ENCODE results near the gene OR52M1. TPM values are rescaled to one million over a fixed set of nuclear protein-coding genes. Genes with fewer than 3 reads are reported as not detected.
A peak's percentile ranks its signal among the peaks of the same experiment; 100 is the strongest.
"Not testable (repeated sequence)": the region's sequence is repeated elsewhere in the genome, so short reads cannot be mapped to it uniquely, and the experiment has no call there.

OR52M1 gene
- total RNA-seq, 1 donor from 2014 or later, result not detected

DNA sequence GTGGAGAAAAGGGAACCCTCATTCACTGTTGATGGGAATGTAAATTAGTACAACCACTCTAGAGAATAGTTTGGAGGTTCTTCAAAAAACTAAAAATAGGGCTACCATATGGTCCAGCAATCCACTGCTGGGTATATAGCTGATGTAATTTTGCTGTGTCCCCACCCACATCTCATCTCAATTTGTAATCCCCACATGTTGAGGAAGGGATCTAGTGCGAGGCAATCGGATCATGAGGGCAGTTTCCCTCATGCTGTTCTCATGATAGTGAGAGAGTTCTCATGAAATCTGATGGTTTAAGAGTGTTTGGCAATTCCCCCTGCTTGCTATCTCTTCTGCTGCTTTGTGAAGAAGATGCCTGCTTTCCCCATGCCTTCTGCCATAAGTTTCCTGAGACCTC is 17.1 kb upstream of the OR52M1 start:
- CTCF ChIA-PET, result no interaction called here
- Mint-ChIP-seq H3K27ac (no peak overlapping the region), H3K9me3 (no peaks in the 10 kb centered on the region), H3K4me3 (no peak overlapping the region), H3K36me3 (ENCODE audit: low read depth) (no peaks in the 10 kb centered on the region), H3K27me3 (peaks cover 12% of the 10 kb centered on the region), H3K4me1 (no peaks in the 10 kb centered on the region)
- TF ChIP-seq, protein P1, sequence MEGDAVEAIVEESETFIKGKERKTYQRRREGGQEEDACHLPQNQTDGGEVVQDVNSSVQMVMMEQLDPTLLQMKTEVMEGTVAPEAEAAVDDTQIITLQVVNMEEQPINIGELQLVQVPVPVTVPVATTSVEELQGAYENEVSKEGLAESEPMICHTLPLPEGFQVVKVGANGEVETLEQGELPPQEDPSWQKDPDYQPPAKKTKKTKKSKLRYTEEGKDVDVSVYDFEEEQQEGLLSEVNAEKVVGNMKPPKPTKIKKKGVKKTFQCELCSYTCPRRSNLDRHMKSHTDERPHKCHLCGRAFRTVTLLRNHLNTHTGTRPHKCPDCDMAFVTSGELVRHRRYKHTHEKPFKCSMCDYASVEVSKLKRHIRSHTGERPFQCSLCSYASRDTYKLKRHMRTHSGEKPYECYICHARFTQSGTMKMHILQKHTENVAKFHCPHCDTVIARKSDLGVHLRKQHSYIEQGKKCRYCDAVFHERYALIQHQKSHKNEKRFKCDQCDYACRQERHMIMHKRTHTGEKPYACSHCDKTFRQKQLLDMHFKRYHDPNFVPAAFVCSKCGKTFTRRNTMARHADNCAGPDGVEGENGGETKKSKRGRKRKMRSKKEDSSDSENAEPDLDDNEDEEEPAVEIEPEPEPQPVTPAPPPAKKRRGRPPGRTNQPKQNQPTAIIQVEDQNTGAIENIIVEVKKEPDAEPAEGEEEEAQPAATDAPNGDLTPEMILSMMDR (IDR thresholded peaks at IDR 0.05), result no peak
- intact Hi-C loops (cut with micrococcal nuclease), result no loop called here
- no peak for DNase-seq
- POLR2A ChIA-PET, result no interaction called here
- no peak for ATAC-seq (ENCODE audit: low read depth)

DNA sequence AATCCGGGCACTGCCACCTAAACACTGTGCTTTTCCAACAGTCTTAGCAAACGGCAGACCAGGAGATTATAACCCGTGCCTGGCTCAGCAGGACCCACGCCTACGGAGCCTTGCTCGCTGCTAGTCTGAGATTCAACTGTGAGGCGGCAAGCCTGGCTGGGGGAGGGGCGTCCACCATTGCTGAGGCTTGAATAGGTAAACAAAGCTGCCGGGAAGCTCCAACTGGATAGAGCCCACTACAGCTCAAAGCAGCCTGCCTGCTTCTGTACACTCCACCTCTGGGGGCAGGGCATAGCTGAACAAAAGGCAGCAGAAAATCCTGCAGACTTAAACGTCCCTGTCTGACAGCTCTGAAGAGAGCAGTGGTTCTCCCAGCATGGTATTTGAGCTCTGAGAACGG is 13.3 kb upstream of the OR52M1 start:
- DNase-seq; H3K27me3 Mint-ChIP-seq; H3K36me3 Mint-ChIP-seq (ENCODE audit: low read depth); H3K9me3 Mint-ChIP-seq; H3K4me3 Mint-ChIP-seq; POLR2A ChIA-PET; H3K4me1 Mint-ChIP-seq; intact Hi-C loops (cut with micrococcal nuclease); ATAC-seq (ENCODE audit: low read depth); CTCF ChIA-PET; H3K27ac Mint-ChIP-seq: not testable (repeated sequence)

DNA sequence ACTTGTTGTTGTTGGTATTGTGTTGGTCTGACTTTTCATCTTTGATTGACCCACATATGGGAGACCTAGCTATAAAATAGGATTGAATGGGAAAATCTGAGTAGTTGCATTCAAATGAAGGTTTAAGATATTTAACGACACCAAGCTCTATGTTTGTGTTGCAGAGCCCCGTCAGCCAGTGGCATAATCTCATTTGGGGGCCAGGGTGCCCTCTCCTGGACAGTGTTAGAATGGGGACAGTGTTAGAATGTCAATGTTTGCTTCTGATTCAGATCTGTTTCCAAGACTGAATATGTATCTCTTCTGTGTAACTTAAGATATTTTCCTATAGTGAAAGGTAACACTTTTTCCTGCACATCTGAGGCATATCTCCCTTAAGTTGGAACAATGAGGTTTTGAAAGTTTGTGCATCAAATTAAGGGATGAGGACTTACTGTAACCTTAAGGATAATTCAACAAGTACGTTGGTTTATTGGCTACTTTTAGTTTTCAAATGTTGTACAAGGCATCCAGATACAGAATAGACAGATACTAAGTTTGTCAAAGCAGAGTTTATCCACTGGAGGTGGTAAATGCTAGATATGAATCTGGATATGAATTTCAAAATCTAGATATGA is 5.3 kb upstream of the OR52M1 start:
- peaks cover 4% of the 10 kb centered on the region for H3K27me3 Mint-ChIP-seq
- CTCF ChIA-PET, result interaction anchor here (0.7 to 6.0 kb wide), 3 partner anchors 46 to 355 kb away, joined by 3 to 73 read pairs (median 4); no protein-coding TSS in a partner anchor
- H3K36me3 Mint-ChIP-seq (ENCODE audit: low read depth), result no peaks in the 10 kb centered on the region
- POLR2A ChIA-PET, result no interaction called here
- no peak overlapping the region for H3K4me3 Mint-ChIP-seq
- intact Hi-C loops (cut with micrococcal nuclease), result loop anchor here (1.0 kb wide), 1 partner anchor 352 kb away; no protein-coding TSS in a partner anchor
- TF ChIP-seq, protein P1 (IDR thresholded peaks at IDR 0.05), result no peak
- no peak overlapping the region for H3K27ac Mint-ChIP-seq
- no peaks in the 10 kb centered on the region for H3K4me1 Mint-ChIP-seq
- H3K9me3 Mint-ChIP-seq, result no peaks in the 10 kb centered on the region
- ATAC-seq (ENCODE audit: low read depth) (peak; percentile 37), DNase-seq (no peak)

DNA sequence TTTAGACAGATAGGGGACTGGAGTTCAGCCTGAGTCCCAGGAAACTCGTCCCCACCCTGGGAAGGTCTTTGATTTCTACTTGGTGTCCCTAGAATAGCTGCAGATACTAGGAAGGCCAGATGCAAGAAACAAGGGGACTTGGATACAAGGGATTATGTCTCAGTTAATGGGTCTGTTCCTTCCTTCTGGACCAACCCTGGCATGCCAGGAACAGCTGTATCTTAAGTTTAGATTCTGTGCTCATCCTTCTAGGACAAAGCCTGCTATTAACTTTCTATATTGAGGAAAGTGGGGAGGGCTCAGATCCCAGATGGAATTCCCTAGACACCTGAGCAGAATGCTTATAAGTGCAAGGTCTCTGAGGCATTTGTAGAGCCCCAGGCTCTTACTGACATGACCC is 3.9 kb upstream of the OR52M1 start:
- POLR2A ChIA-PET, result no interaction called here
- DNase-seq (no peak), ATAC-seq (ENCODE audit: low read depth) (no peak)
- Mint-ChIP-seq H3K9me3 (no peaks in the 10 kb centered on the region), H3K4me3 (no peak overlapping the region), H3K27ac (no peak overlapping the region), H3K36me3 (ENCODE audit: low read depth) (no peaks in the 10 kb centered on the region), H3K27me3 (peaks cover 6% of the 10 kb centered on the region), H3K4me1 (no peaks in the 10 kb centered on the region)
- intact Hi-C loops (cut with micrococcal nuclease), result no loop called here
- TF ChIP-seq, protein P1 (IDR thresholded peaks at IDR 0.05), result no peak
- CTCF ChIA-PET, result interaction anchor here (1.1 to 6.0 kb wide), 3 partner anchors 10 to 358 kb away, joined by 3 to 73 read pairs (median 4); no protein-coding TSS in a partner anchor

DNA sequence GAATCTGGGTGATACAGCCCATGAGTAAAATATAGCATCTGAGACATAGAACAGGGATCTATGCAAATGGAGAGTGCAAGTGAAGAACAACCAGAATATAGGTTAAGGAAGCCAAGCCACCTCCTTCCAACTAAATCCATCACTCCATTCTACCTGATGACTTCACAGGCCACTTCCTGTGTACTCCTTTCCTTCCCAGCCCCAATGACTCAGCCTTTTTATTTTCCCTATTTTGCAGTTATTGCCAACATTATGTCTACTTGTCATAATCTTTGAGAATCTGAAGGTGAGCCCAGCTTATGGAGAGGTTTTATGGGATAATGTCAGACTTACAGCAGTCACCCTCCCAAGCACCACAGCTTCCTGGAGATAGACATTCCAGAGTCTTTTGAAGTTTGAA is 1.4 kb upstream of the OR52M1 start:
- peaks cover 3% of the 10 kb centered on the region for H3K27me3 Mint-ChIP-seq
- H3K4me3 Mint-ChIP-seq, result no peak overlapping the region
- POLR2A ChIA-PET, result no interaction called here
- no peak for DNase-seq
- CTCF ChIA-PET, result interaction anchor here (1.5 to 6.0 kb wide), 2 partner anchors 357 kb away, joined by 5 to 73 read pairs; no protein-coding TSS in a partner anchor
- ATAC-seq (ENCODE audit: low read depth), result no peak
- H3K36me3 Mint-ChIP-seq (ENCODE audit: low read depth), result no peaks in the 10 kb centered on the region
- intact Hi-C loops (cut with micrococcal nuclease), result no loop called here
- no peak overlapping the region for H3K27ac Mint-ChIP-seq
- no peaks in the 10 kb centered on the region for H3K4me1 Mint-ChIP-seq
- no peaks in the 10 kb centered on the region for H3K9me3 Mint-ChIP-seq
- TF ChIP-seq, protein P1 (IDR thresholded peaks at IDR 0.05), result no peak
